ENCODE results near the gene MMP27.

Gene MMP27

DNA sequence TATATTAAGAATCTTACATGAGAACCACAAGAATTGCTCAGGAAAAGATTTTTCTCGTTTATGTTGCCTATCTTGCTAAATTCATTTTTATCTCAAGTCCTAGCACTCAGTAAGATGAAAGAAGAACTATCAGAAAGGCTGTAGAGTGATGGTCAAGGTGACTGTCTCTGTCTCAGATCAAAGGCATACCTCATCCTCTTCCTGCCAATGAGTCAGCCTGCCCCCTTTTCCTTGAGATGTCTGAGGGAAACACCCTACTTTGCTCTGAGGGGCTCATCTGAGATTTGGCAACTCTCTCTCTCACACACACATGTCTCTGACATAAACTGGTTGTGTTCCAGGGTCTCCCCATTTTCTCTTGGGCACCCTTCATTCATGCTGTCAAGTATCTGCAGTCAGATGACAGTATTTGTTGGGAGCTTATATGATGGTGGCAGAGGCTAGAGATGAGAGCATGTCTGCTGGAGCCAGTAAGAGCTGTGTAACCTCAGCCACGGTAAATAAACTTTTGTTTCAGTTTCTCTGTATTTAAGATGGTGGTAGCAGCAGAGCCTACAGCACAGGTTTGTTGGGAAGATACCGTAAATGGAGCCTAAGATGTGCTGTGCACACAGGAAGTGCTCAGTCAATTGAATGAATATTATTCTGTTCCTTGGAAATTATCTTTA, 1.6 kb downstream of the MMP27 start:
- no peak for DNase-seq

DNA sequence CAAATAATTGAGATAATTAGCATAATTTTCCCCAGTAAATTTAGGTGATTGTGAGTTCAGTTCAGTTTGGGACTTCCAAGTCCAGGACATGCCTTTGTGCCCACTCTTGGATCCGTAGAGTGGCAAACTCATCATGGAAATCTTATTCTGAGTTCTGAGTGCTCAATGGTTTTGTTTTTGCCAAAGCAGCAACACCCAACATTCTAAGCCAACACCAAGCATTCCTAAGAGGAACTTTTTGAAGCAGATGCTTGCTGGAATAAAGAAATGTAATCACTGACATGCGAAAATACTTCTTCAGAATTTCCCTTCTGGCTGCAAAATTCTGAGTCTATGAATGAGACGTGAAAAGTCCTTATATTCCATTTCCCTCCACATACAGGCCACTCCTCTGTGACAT, 10.4 kb downstream of the MMP27 start:
- no peak for DNase-seq

DNA sequence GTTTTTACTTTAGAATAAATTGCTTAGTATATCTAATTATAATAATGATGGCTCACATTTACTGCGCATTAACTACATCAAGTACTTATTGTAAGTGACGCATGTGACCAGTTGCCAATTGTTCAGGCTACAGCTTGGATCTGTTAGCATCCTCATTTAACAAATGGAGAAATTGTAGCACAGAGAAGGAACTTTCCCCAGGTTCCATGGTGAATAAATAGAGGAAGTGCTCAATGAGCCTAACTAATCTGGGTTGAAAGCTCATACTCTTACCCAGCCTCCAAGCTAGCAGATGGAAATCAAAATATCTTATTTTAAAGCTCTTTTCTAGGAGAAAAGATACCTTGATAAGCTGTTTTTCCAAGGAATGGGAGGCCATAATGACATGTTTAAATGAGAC, 19.8 kb downstream of the MMP27 start:
- no peak for DNase-seq

DNA sequence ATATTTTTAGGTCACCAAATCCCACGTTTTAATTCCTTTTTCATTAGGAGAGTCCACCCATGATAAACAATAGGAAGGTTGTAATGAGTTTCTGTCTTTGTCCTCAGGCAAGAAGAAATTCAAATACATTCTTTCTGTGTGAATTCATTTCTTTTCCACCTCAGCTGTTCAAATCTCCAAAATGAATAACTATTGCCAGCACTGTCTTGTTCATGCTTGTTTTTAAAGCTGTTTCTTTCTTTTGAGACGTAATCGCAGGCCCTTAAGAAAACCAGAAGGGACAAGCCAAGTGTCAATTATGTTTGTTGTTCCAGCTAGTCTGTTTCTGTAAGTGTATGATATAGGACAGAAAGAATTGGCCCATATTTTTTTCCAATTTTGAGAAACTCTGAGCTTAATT, 20.2 kb downstream of the MMP27 start:
- no peak for DNase-seq

DNA sequence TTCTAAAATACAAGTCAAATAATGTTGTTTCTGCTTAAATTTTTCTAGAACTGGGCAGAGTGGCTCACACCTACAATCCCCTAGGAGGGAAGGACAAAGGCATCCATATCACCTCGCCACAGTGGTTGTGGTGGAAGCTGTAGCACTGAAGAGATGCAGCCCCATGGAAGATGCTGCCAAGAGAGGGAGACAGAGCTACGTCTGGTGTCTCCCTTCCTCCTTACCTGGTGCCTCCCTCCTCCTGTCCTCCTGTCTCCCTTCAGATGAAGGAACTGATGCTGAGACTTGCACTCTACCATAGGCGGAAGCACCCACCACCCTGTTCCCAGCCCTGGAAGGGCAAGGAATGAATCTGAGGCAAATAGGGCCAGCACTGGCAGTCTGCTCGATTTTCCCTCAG, 22.3 kb downstream of the MMP27 start:
- DNase-seq = no peak

DNA sequence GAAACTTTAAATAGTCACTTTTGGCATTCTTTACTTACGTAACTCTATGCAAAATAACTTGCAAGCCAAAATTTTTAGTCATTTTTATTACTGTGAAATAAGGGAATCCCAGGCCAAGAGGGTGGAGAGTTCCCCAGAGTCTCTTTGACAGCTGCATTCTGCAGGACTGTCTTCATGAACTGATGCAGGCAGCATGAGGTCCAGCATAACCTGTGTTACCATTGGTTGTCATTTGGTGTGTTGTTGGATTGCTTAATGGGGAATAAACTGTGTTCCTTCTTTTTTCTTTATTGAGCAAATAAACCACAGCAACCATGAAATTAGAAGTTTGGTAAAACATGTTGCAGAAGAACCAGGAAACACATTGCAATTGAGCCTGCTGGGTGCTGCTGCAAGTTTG, 24.6 kb downstream of the MMP27 start:
- no peak for DNase-seq

DNA sequence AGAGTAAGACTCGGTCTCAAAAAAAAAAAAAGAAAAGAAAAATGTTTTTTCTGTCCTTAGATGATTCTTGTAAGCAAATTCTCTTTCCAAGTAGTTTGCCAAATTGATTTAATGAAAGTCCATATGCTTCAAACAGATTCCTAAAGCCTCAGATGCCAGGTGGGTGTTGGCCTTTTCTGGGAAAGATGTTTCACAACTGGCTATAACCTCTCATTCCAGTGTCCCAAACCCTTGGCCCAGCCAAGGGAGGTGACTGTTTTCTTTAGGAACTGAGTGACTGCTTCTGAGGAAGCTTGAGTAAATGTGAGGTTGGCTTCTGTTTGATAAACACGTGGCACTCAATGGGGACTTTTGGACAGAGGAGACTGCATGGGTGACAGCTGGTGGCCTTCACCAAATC, 27.5 kb downstream of the MMP27 start:
- DNase-seq = no peak

DNA sequence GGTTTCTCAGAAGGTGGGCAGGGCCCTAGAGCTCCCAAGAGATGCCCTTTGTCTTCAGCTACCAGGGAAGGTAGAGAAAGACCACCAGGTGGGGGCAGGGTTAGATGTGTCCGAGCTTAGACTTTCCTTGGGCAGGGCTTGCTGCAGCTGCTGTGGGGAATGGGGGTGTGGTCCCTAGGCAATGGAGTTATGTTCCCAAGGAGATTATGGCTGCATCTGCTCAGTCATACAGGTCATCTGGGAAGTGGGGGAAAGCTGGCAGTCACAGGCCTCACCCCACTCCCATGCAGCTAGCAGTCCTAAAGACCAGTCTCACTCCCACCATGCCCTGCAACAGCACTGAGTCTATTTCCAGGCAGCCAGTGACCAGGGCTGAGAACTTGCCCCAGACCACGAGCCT, 29.5 kb downstream of the MMP27 start:
- no peak for DNase-seq

DNA sequence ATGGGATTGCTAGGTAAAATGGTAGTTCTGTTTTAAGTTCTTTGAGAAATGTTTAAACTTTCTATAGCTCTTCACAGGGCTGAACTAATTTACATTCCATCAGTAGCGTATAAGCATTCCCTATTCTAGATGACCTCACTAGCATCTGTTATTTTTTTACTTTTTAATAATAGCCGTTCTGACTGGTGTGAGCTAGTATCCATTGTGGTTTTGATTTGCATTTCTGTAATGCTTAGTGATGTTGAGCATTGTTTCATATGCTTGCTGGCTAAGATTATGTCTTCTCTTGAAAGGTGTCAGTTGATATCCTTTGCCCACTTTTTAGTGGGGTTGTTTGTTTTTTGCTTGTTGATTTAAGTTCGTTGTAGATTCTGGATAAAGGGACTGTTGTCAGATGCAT, 35.9 kb downstream of the MMP27 start:
- DNase-seq = no peak

DNA sequence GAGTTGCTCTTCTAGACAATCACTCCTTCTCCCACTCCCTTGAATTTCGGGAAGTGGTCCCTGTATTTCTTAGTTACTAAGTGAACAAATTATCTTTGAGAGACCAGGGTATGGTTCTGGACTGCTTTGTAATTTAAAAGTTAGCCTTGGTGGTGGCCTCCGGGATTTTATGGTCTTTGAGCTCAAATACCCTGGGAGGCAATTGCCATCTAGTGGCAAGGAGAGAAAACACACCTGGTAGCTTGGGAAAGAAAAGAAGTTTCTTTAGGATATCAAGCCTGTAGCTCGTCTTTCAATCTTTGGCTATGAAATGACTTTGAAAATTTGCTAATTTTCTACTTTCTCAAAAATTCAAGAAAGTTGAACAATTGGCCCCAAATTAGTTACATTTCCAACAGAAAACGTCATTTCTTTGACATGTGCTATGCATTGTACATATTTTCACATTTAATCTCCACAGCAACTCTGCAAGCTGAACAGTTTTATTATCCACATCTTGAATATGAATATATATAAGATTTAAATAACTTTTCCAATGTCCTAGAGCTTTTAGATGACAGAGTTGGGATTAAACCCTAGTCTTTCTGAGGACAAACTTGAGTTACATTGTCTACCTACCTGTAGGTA, 39.1 kb downstream of the MMP27 start:
- DNase-seq = peak; percentile 27

DNA sequence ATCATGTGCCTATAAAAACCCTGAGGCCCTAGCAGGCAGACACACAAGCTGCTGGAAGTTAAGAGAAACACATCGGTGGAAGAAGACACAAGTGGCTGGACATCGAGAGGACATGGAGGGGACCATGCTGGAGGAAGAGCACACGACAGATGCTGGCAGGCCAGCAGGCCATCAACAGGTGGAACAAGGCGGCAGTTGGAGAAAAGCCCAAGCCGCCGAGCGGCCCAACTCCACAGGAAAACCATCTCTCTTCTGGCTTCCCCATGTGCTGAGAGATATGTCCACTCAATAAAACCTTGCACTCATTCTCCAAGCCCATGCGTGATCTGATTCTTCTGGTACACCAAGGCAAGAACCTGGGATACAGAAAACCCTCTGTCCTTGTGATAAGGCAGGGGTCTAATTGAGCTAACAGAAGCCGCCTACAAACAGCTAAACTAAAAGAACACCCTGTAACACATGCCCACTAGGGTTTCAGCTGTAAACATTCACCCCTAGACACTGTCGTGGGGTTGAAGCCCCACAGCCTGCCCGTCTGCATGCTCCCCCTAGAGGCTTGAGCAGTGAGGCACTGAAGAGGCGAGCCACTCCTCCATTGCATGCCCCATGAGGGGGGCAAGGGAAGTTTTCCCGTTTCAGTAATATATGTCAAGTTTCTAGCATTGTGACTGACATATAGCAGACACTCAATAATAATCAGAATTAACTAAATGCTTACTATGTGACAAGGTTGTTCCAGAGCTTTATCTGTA, 41.4 kb downstream of the MMP27 start:
- DNase-seq = no peak

DNA sequence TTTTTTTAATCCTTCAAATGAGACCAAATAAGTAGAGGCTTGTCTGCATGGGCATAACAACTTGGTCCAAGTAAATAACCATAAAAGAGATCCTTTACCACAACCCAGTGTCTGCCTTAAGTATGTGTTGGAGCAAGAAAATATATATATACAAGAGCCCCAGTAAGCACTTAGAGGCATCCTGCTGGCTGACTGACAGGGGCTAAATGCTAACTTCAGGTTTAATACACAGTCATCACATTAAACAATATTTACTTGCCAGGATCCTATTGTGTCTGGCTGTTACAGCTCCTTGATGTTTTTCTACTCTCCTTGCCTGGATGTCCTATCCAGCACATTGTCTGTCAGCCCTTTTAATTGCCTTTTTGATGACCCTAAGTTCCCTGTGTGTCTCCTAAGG, 43.0 kb downstream of the MMP27 start:
- DNase-seq = no peak

DNA sequence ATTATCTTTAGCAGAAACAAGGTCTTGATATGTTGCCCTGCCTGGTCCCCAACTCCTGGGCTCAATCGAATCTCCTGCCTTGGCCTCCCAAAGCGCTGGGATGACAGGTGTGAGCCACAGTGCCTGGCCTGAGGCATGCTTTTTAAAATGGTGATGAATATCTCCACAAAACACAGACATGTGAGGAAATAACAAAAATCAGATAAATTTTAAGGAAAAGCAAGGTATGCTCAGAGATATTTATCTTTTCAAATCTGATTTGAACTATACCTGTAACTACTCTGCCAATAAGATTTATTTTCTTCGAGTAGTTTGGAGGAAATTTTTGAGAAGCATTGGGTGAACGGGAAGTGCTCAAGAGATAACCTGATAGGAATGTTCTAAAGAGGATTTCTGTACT, 44.5 kb downstream of the MMP27 start:
- DNase-seq = no peak

DNA sequence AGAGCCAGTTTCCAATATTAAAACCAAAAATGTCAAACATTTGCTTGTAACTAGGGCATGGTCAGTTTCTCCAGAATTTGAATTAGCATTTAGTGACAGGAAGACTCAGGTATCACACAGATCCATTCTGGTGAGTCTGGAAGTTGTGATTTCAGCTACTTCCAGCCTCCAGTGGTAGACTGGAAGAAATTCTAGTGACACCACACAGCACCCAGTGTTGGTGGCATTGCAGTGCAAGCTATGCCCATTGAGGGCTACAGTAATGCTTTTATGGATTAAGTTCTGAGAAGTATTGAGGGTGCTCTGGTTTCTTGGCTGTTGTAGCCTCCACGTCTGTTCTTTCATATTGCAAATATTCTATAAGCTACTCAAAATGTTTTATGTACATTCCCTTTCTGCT, 49.0 kb downstream of the MMP27 start:
- no peak for DNase-seq

DNA sequence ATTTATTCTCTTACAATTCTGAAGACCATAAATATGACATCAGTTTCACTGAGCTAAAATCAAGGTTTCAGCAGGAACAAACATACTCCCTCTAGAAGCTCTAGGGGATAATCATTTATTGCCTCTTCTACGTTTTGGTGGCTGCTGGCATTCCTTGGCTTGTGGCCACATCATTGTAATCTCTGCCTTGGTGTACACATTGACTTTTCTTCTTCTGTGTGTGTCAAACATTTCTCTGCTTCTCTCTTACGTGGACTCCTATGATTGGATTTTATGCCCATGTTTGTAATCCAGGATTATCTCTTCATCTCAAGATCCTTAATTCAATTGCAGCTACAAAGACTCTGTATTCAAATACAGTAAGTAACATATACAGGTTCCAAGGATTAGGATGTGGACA, 50.0 kb downstream of the MMP27 start:
- no peak for DNase-seq

DNA sequence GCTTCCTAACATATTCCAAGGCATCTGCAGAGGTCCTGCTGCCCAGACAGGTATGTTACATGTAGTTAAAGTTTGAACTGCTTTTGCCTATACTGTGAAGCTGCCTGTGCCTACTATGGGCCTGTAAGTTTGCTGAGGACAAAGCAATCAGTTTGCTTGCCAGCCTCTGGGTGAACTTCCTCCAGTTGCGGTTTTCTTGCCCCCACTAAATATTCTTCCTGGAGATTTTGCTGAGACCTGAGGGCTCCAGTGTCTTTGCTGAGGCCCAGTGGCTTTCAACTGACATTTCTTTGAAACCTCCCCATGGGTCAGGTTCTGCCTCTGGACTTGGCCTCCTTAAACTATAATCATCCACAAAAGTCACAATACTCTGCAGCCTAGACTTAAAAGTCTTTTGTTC, 50.8 kb downstream of the MMP27 start:
- no peak for DNase-seq

DNA sequence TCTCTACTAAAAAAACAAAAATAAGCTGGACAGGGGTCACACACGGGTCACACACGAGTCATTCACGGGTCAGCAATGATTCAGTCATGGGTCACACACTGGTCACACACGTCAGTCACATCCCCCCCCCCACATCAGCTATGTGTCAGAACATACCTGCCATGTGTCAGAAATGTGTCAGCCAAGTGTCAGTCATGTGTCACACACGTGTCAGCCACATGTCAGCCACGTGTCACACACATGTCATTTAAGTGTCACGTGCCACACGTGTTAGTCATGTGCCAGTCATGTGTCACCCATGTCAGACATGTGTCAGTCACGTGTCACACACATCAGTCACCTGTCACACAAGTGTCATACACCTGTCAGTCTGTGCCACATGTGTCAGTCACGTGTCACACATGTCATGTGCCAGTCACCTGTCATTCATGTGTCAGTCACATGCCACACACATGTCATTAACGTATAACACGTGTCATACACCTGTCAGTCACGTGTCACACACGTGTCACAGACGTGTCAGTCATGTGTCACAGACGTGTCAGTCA, 51.8 kb downstream of the MMP27 start:
- DNase-seq = no peak

DNA sequence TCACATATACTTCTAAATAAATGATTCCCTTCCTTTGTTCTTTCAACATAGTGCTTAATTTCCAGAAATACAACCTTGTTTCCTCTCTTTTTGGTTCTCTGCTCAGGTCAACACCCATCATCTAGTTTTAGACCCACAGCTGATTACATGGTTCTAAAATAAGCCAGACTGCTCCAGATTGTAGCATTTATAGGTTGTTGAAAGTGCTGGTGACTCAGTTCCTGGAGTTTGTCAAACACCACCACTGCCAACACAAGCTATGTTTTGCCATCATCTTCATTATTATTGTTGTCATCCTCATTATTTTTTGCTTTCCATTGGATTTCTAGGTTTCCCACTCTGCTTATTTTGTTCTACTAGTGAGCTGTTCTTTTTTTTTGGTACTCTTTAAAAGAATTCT, 58.1 kb downstream of the MMP27 start:
- DNase-seq = no peak

DNA sequence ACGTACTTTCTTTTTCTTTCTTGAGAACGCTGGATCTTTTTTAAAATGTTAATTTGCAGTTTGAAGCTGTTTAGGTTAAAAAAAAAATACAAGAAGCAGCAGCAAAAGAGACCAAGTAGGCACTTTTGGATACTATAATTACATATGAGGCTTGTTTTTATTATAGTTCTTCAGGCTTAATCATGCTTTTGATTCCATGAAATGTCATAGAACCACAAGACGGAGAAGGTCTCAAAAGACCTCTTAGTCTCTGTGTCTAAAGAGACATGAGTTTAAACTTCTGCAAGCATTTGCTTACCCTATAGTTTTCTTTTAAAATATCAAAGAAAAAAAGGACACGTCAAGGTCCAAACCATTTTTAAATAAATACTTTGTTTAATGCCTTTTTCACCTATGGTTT, 61.6 kb downstream of the MMP27 start:
- DNase-seq = no peak

Data from DMS153 (cell line).